Measurements from ENCODE around the gene ID1. TPM values are rescaled to one million over a fixed set of nuclear protein-coding genes. Genes with fewer than 3 reads are reported as not detected.

Gene ID1, protein sequence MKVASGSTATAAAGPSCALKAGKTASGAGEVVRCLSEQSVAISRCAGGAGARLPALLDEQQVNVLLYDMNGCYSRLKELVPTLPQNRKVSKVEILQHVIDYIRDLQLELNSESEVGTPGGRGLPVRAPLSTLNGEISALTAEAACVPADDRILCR
- 151 and 204 TPM in 2 replicates for total RNA-seq

GRCh38 chr20:31605031-31605901 is at the start of gene ID1:
Gene ID1 (plus strand): TSS chr20:31605289. CDS start chr20:31605388, 99 bp downstream.

GRCh38 chr20:31637660-31638059 is 32.6 kb downstream of the ID1 start, which contains the start of gene COX4I2:
Gene COX4I2 (plus strand): TSS chr20:31637912. CDS start chr20:31639018, 1,106 bp downstream.

Small RNA genes within 50 kb of the gene (small RNA-seq; reads per million reads assigned to genes)
- 0.21 reads per million for gene MIR3193

Other genes with a start within 250 kb of the ID1 start
- gene DEFB118, start 236.7 kb upstream of the ID1 start, total RNA-seq, result not detected in 2 replicates
- not detected in 2 replicates for gene DEFB119, start 214.7 kb upstream of the ID1 start, total RNA-seq
- gene DEFB121, start 199.1 kb upstream of the ID1 start, total RNA-seq, result not detected in 2 replicates
- not detected in 2 replicates for gene DEFB123, start 164.7 kb upstream of the ID1 start, total RNA-seq
- gene DEFB124, start 130.2 kb upstream of the ID1 start, total RNA-seq, result not detected in 2 replicates
- gene REM1, start 130.0 kb upstream of the ID1 start, total RNA-seq, result 0.13 and 0.14 TPM in 2 replicates
- 85.1 and 106 TPM in 2 replicates for gene HM13, start 90.8 kb upstream of the ID1 start, total RNA-seq
- not detected in 2 replicates for gene COX4I2, start 32.6 kb downstream of the ID1 start, total RNA-seq
- 172 and 212 TPM in 2 replicates for gene BCL2L1, start 117.6 kb downstream of the ID1 start, total RNA-seq
- gene TPX2, start 134.0 kb downstream of the ID1 start, total RNA-seq, result 120 and 177 TPM in 2 replicates
- gene MYLK2, start 214.1 kb downstream of the ID1 start, total RNA-seq, result 0.29 and 0.40 TPM in 2 replicates
- gene FOXS1, start 240.3 kb downstream of the ID1 start, total RNA-seq, result not detected in 2 replicates

All from thoracic aorta endothelial cell (primary cell).